CD4-positive, alpha-beta memory T cell (primary cell): ENCODE measurements around the gene PCDHA3. TPM values are rescaled to one million over a fixed set of nuclear protein-coding genes. Genes with fewer than 3 reads are reported as not detected.
"Not testable (repeated sequence)": the region's sequence is repeated elsewhere in the genome, so short reads cannot be mapped to it uniquely, and the experiment has no call there.

Experiments used
- CTCF ChIA-PET: fragments of 350-600 bp; sonication (Branson Sonifier 250); formaldehyde crosslinking; loops from one replicate; lab custom pipeline; 2021; ENCODE audit warnings: inconsistent platforms; ENCODE audit not compliant: partially characterized antibody; lab: Charles Lee
- POLR2A ChIA-PET: fragments of 350-600 bp; sonication (Branson Sonifier 250); formaldehyde crosslinking; loops from one replicate; lab custom pipeline; 2021; ENCODE audit not compliant: partially characterized antibody; lab: Charles Lee
- DNase-seq, 5 donors: peaks; one replicate each; pipeline versions ENCODE4 v3.0.0 to v3.0.0-alpha.2; 2020 to 2022; ENCODE audit warnings: mixed read lengths in 1 of 5
- H3K27ac ChIP-seq: one replicate; pipeline ENCODE4 v1.7.0; 2013; ENCODE audit warnings: low read depth, low read length
- H3K27me3 ChIP-seq: 2 replicates; pipeline ENCODE4 v1.7.0; 2013; ENCODE audit warnings: mild to moderate bottlenecking, low read length, moderate library complexity; ENCODE audit not compliant: insufficient read depth
- H3K36me3 ChIP-seq: 2 replicates; pipeline ENCODE4 v1.7.0; 2013; ENCODE audit warnings: mild to moderate bottlenecking, low read length, moderate library complexity; ENCODE audit not compliant: insufficient read depth
- H3K4me1 ChIP-seq: 2 replicates; pipeline ENCODE4 v1.7.0; 2013; ENCODE audit warnings: mild to moderate bottlenecking, low read length, moderate library complexity; ENCODE audit not compliant: insufficient read depth
- H3K4me3 ChIP-seq, 2 donors: one replicate each; pipeline ENCODE4 v1.7.0; 2013; ENCODE audit warnings: low read length in 2 of 2, mild to moderate bottlenecking in 1 of 2
- H3K9me3 ChIP-seq, 2 donors: one replicate each; pipeline ENCODE4 v1.7.0; 2013; ENCODE audit warnings: low read length in 2 of 2, control low read depth in 1 of 2; ENCODE audit not compliant: control insufficient read depth in 1 of 2
- H3K27ac Mint-ChIP-seq, 7 donors: one replicate each; pipeline ENCODE4 v1.8.0; 2020 to 2021; ENCODE audit warnings: mixed read lengths in 7 of 7, mild to moderate bottlenecking in 6 of 7, inconsistent platforms in 3 of 7, moderate library complexity in 3 of 7
- H3K27me3 Mint-ChIP-seq, 2 donors: one replicate each; pipeline ENCODE4 v1.8.0; 2020 to 2021; ENCODE audit warnings: mixed read lengths in 2 of 2
- H3K36me3 Mint-ChIP-seq, 2 donors: one replicate each; pipeline ENCODE4 v1.8.0; 2020 to 2021; ENCODE audit warnings: mixed read lengths in 2 of 2, inconsistent platforms in 1 of 2, mild to moderate bottlenecking in 1 of 2
- H3K4me1 Mint-ChIP-seq, 4 donors: one replicate each; pipeline ENCODE4 v1.8.0; 2020 to 2021; ENCODE audit warnings: mixed read lengths in 4 of 4, mild to moderate bottlenecking in 1 of 4
- H3K4me3 Mint-ChIP-seq, 8 donors: one replicate each; pipeline ENCODE4 v1.8.0; 2020 to 2021; ENCODE audit warnings: mixed read lengths in 8 of 8, mild to moderate bottlenecking in 7 of 8, moderate library complexity in 6 of 8, inconsistent platforms in 3 of 8
- H3K9me3 Mint-ChIP-seq, 8 donors: one replicate each; pipeline ENCODE4 v1.8.0; 2020 to 2021; ENCODE audit warnings: mixed read lengths in 8 of 8, mild to moderate bottlenecking in 5 of 8, inconsistent platforms in 3 of 8, moderate library complexity in 1 of 8
- intact Hi-C: fragments of 100-400 bp; cut with micrococcal nuclease; formaldehyde crosslinking; loops from one replicate; pipeline ENCODE4 v1.15.1; 2023
- polyA plus RNA-seq, 2 donors: library from polyadenylated mRNA; unstranded; fragments of 300-500 nt; fragmentation: Illumina TruSeq; gene quantifications; one replicate each; pipeline ENCODE4 v1.2.3, GENCODE V29; 2021
- total RNA-seq, 2 experiments: library from RNA; stranded (reverse); gene quantifications; one replicate each; pipeline ENCODE4 v1.2.3, GENCODE V29; 2021

The PCDHA3 gene
- total and polyA plus RNA-seq, 4 experiments from 2014 or later = not detected

GRCh38 chr5:140842798-140843733 lies 42.2 kb downstream of the PCDHA3 start:
- Mint-ChIP-seq H3K36me3 (peaks cover 0 to 3% of the 10 kb centered on the region in 2 donors), H3K9me3 (peaks cover 3 to 44% (median 23%) of the 10 kb centered on the region in 8 donors), H3K4me1 (no peaks in the 10 kb centered on the region), H3K27ac (no peak overlapping the region), H3K4me3 (no peak overlapping the region), H3K27me3 (peaks cover 13 to 18% of the 10 kb centered on the region in 2 donors)
- Histone ChIP-seq H3K9me3 (no peaks in the 10 kb centered on the region), H3K4me3 (no peak overlapping the region), H3K27ac (no peak overlapping the region), H3K36me3 (no peaks in the 10 kb centered on the region), H3K4me1 (no peaks in the 10 kb centered on the region), H3K27me3 (no peaks in the 10 kb centered on the region)
- POLR2A ChIA-PET = no interaction called here
- CTCF ChIA-PET = no interaction called here
- intact Hi-C loops = no loop called here
- no peak for DNase-seq

- H3K9me3 ChIP-seq, H3K4me1 ChIP-seq, H3K4me3 Mint-ChIP-seq, CTCF ChIA-PET, POLR2A ChIA-PET, H3K36me3 Mint-ChIP-seq, H3K36me3 ChIP-seq, DNase-seq, H3K4me3 ChIP-seq, intact Hi-C loops, H3K4me1 Mint-ChIP-seq, H3K27ac ChIP-seq, H3K27me3 ChIP-seq: not testable (repeated sequence)
- H3K27ac Mint-ChIP-seq = peak within 1 kb of the TSS in 1 of 7 donors; percentile 48
- H3K27me3 Mint-ChIP-seq = peaks cover 12 to 17% of the 10 kb centered on the region in 2 donors
- H3K9me3 Mint-ChIP-seq = peaks cover 5 to 35% (median 7%) of the 10 kb centered on the region in 8 donors
Observed at GRCh38 chr5:140848139-140849102, 47.6 kb downstream of the PCDHA3 start, which contains the start of gene PCDHA9. Gene PCDHA9, plus strand, starts transcription at chr5:140848382. Its CDS starts 114 bp downstream, at chr5:140848496.

GRCh38 chr5:140849831-140850634 lies 49.2 kb downstream of the PCDHA3 start:
- H3K27me3 ChIP-seq, H3K4me1 ChIP-seq, POLR2A ChIA-PET, H3K36me3 Mint-ChIP-seq, DNase-seq, H3K27ac Mint-ChIP-seq, H3K4me1 Mint-ChIP-seq, H3K4me3 ChIP-seq, H3K9me3 ChIP-seq, H3K36me3 ChIP-seq, H3K4me3 Mint-ChIP-seq, H3K27ac ChIP-seq, intact Hi-C loops, CTCF ChIA-PET: not testable (repeated sequence)
- Mint-ChIP-seq H3K27me3 (peaks cover 13 to 17% of the 10 kb centered on the region in 2 donors), H3K9me3 (peaks cover 5 to 34% (median 8%) of the 10 kb centered on the region in 8 donors)

Other genes with a start within 250 kb of the PCDHA3 start
- gene SRA1, start 243.6 kb upstream of the PCDHA3 start, total RNA-seq = 10 to 100 TPM; 24.5 to 26.6 TPM
- 10 to 100 TPM; 35.5 to 46.8 TPM for gene SRA1, start 243.6 kb upstream of the PCDHA3 start, polyA plus RNA-seq
- 10 to 100 TPM; 72.9 to 75.4 TPM for gene APBB3, start 236.5 kb upstream of the PCDHA3 start, total RNA-seq
- gene APBB3, start 236.5 kb upstream of the PCDHA3 start, polyA plus RNA-seq = 1 to 10 TPM; 2.1 to 4.9 TPM
- 10 to 100 TPM; 49.0 to 59.4 TPM for gene SLC35A4, start 236.2 kb upstream of the PCDHA3 start, total RNA-seq
- 100 to 1,000 TPM; 105 to 115 TPM for gene SLC35A4, start 236.2 kb upstream of the PCDHA3 start, polyA plus RNA-seq
- gene CD14, start 167.9 kb upstream of the PCDHA3 start, total RNA-seq = 1 to 10 TPM; 4.9 to 5.2 TPM
- gene CD14, start 167.9 kb upstream of the PCDHA3 start, polyA plus RNA-seq = 1 to 10 TPM; 2.7 to 3.2 TPM
- 10 to 100 TPM; 50.0 to 56.3 TPM for gene TMCO6, start 161.6 kb upstream of the PCDHA3 start, total RNA-seq
- 10 to 100 TPM; 15.7 to 18.3 TPM for gene TMCO6, start 161.6 kb upstream of the PCDHA3 start, polyA plus RNA-seq
- 10 to 100 TPM; 38.0 TPM for gene NDUFA2, start 153.4 kb upstream of the PCDHA3 start, total RNA-seq
- 100 to 1,000 TPM; 132 to 135 TPM for gene NDUFA2, start 153.4 kb upstream of the PCDHA3 start, polyA plus RNA-seq
- 100 to 1,000 TPM; 178 to 185 TPM for gene IK, start 153.2 kb upstream of the PCDHA3 start, total RNA-seq
- 100 to 1,000 TPM; 147 to 205 TPM for gene IK, start 153.2 kb upstream of the PCDHA3 start, polyA plus RNA-seq
- gene WDR55, start 136.2 kb upstream of the PCDHA3 start, total RNA-seq = 10 to 100 TPM; 47.1 to 49.6 TPM
- gene WDR55, start 136.2 kb upstream of the PCDHA3 start, polyA plus RNA-seq = 10 to 100 TPM; 12.4 to 19.5 TPM
- gene DND1, start 127.5 kb upstream of the PCDHA3 start, total RNA-seq = 1 to 10 TPM; 4.0 to 5.0 TPM
- not detected for gene DND1, start 127.5 kb upstream of the PCDHA3 start, polyA plus RNA-seq
- 10 to 100 TPM; 60.7 to 63.5 TPM for gene HARS1, start 109.7 kb upstream of the PCDHA3 start, total RNA-seq
- gene HARS1, start 109.7 kb upstream of the PCDHA3 start, polyA plus RNA-seq = 10 to 100 TPM; 70.8 to 72.9 TPM
- gene HARS2, start 109.6 kb upstream of the PCDHA3 start, total RNA-seq = 10 to 100 TPM; 61.6 to 67.5 TPM
- gene HARS2, start 109.6 kb upstream of the PCDHA3 start, polyA plus RNA-seq = 10 to 100 TPM; 17.8 to 26.5 TPM
- 10 to 100 TPM; 56.3 to 57.4 TPM for gene ZMAT2, start 100.6 kb upstream of the PCDHA3 start, total RNA-seq
- gene ZMAT2, start 100.6 kb upstream of the PCDHA3 start, polyA plus RNA-seq = 10 to 100 TPM; 65.9 to 76.5 TPM
- gene PCDHA1, start 14.9 kb upstream of the PCDHA3 start, total RNA-seq = not detected
- not detected for gene PCDHA1, start 14.9 kb upstream of the PCDHA3 start, polyA plus RNA-seq
- not detected for gene PCDHA2, start 6.2 kb upstream of the PCDHA3 start, total RNA-seq
- not detected for gene PCDHA2, start 6.2 kb upstream of the PCDHA3 start, polyA plus RNA-seq
- not detected for gene PCDHA4, start 6.0 kb downstream of the PCDHA3 start, total RNA-seq
- not detected for gene PCDHA4, start 6.0 kb downstream of the PCDHA3 start, polyA plus RNA-seq
- gene PCDHA5, start 20.6 kb downstream of the PCDHA3 start, total RNA-seq = not detected
- not detected for gene PCDHA5, start 20.6 kb downstream of the PCDHA3 start, polyA plus RNA-seq
- not detected for gene PCDHA6, start 26.9 kb downstream of the PCDHA3 start, total RNA-seq
- gene PCDHA6, start 26.9 kb downstream of the PCDHA3 start, polyA plus RNA-seq = not detected
- not detected for gene PCDHA7, start 33.2 kb downstream of the PCDHA3 start, total RNA-seq
- gene PCDHA7, start 33.2 kb downstream of the PCDHA3 start, polyA plus RNA-seq = not detected
- gene PCDHA8, start 40.1 kb downstream of the PCDHA3 start, total RNA-seq = not detected
- gene PCDHA8, start 40.1 kb downstream of the PCDHA3 start, polyA plus RNA-seq = not detected
- gene PCDHA9, start 47.3 kb downstream of the PCDHA3 start, total RNA-seq = not detected
- gene PCDHA9, start 47.3 kb downstream of the PCDHA3 start, polyA plus RNA-seq = not detected
- gene PCDHA10, start 54.8 kb downstream of the PCDHA3 start, total RNA-seq = not detected
- gene PCDHA10, start 54.8 kb downstream of the PCDHA3 start, polyA plus RNA-seq = not detected
- not detected for gene PCDHA11, start 67.9 kb downstream of the PCDHA3 start, total RNA-seq
- not detected for gene PCDHA11, start 67.9 kb downstream of the PCDHA3 start, polyA plus RNA-seq
- not detected for gene PCDHA12, start 74.3 kb downstream of the PCDHA3 start, total RNA-seq
- gene PCDHA12, start 74.3 kb downstream of the PCDHA3 start, polyA plus RNA-seq = not detected
- not detected for gene PCDHA13, start 81.1 kb downstream of the PCDHA3 start, total RNA-seq
- gene PCDHA13, start 81.1 kb downstream of the PCDHA3 start, polyA plus RNA-seq = not detected
- gene PCDHAC1, start 125.2 kb downstream of the PCDHA3 start, total RNA-seq = not detected
- gene PCDHAC1, start 125.2 kb downstream of the PCDHA3 start, polyA plus RNA-seq = not detected
- not detected for gene PCDHAC2, start 165.4 kb downstream of the PCDHA3 start, total RNA-seq
- not detected for gene PCDHAC2, start 165.4 kb downstream of the PCDHA3 start, polyA plus RNA-seq